ENCODE results near the gene ZDHHC11B.
"Not testable (repeated sequence)": the region's sequence is repeated elsewhere in the genome, so short reads cannot be mapped to it uniquely, and the experiment has no call there.

- TF ChIP-seq CTCF, POLR2A (IDR thresholded peaks at IDR 0.05): not testable (repeated sequence)
Measured at GRCh38 chr5:771841-772546, 12.5 kb downstream of the ZDHHC11B start.
